Measurements from ENCODE around the gene YY1. TPM values are rescaled to one million over a fixed set of nuclear protein-coding genes. Genes with fewer than 3 reads are reported as not detected.

YY1 gene
- polyA plus RNA-seq, 2 of the 4 experiments (the other 2 are of a cell fraction), result 58.4 to 65.8 TPM

DNA sequence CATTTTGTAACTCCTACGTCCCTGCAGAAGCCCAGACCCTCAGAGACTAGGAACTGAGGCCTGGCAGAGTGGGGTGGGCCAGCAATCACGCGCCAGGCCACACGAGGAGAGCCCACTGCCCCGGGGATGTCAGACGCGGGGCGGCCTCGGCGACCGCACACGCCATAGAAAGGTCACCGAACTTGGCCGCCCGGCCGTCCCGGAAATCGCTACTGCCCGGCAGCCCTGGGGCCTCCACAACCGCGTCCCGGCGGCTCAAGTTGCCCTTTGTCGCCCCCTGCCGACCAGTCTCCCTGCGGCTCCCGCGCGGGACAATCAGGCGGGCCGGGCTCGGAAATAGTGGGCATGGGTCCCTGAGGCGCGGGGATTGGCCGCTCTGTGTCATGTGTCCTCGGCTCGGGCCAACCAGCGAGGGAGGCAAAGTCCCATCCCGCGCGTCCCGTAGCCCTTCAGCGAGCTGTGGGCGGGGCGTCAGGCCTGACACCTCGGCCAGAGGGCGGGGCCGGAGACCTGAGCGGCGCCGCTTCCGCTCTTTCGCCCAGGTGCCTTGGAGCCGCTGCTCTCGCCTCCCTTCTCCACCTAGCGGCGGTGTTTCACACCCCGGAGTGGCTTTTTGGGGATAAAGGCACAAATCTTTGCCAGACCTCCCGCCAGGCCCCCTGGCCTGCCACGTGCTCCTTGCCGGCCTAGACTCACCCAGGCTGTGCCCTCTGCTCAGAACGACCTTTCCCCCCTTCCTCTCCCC lies 46.1 kb upstream of the YY1 start:
- WGBS (ENCODE audit: missing lambda C conversion rate), result 6% methylated on average over 16 of the region's 62 CpGs
- FAIRE-seq, result no peak
- H3K4me1 ChIP-seq, result peaks cover 15% of the 10 kb centered on the region
- POLR2A ChIA-PET, result interaction anchor here (0.6 to 1.5 kb wide), 10 partner anchors 12 to 221 kb away, joined by 3 to 11 read pairs (median 4); no protein-coding TSS in a partner anchor
- H3K9me3 ChIP-seq, result no peaks in the 10 kb centered on the region
- peak overlapping the region; percentile 33 for H3K4me3 ChIP-seq
- H3K4me2 ChIP-seq, result peak overlapping the region; percentile 82
- CTCF ChIA-PET, result interaction anchor here (0.5 to 4.0 kb wide), 77 partner anchors 10 to 1003 kb away, joined by 3 to 64 read pairs (median 4); partner anchors contain the start of gene DEGS2
- peak; percentile 99 for DNase-seq (ENCODE audit: low read depth in 1 of 2, low spot score in 1 of 2)
- H3K27ac ChIP-seq, result peak overlapping the region; percentile 85 to 92
- ATAC-seq, result peak; percentile 99 to 100
- TF ChIP-seq EP300 (IDR thresholded peaks at IDR 0.05), result no peak
- no peak for TF ChIP-seq POLR2AphosphoS2 (conservative IDR thresholded peaks at IDR 0.05; ENCODE audit: low read length)
- TF ChIP-seq, protein P1, sequence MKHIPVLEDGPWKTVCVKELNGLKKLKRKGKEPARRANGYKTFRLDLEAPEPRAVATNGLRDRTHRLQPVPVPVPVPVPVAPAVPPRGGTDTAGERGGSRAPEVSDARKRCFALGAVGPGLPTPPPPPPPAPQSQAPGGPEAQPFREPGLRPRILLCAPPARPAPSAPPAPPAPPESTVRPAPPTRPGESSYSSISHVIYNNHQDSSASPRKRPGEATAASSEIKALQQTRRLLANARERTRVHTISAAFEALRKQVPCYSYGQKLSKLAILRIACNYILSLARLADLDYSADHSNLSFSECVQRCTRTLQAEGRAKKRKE (CRISPR knock-in tag; IDR thresholded peaks at IDR 0.05; ENCODE audit: low read depth), result no peak
- no peak for TF ChIP-seq NFE2L2 (conservative IDR thresholded peaks at IDR 0.05; ENCODE audit: low read length)
- TF ChIP-seq RFX5 (IDR thresholded peaks at IDR 0.05), result no peak
- TF ChIP-seq, protein P2, sequence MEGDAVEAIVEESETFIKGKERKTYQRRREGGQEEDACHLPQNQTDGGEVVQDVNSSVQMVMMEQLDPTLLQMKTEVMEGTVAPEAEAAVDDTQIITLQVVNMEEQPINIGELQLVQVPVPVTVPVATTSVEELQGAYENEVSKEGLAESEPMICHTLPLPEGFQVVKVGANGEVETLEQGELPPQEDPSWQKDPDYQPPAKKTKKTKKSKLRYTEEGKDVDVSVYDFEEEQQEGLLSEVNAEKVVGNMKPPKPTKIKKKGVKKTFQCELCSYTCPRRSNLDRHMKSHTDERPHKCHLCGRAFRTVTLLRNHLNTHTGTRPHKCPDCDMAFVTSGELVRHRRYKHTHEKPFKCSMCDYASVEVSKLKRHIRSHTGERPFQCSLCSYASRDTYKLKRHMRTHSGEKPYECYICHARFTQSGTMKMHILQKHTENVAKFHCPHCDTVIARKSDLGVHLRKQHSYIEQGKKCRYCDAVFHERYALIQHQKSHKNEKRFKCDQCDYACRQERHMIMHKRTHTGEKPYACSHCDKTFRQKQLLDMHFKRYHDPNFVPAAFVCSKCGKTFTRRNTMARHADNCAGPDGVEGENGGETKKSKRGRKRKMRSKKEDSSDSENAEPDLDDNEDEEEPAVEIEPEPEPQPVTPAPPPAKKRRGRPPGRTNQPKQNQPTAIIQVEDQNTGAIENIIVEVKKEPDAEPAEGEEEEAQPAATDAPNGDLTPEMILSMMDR (IDR thresholded peaks at IDR 0.05), result peak; percentile 84
- no peak for TF ChIP-seq SREBF2 (IDR thresholded peaks at IDR 0.05)
- TF ChIP-seq FOSL2 (IDR thresholded peaks at IDR 0.05), result no peak
- no peak for TF ChIP-seq FOSL2 (CRISPR knock-in tag; IDR thresholded peaks at IDR 0.05)
- no peak for TF ChIP-seq EHMT2 (IDR thresholded peaks at IDR 0.05; ENCODE audit: low read depth)
- 0 out of 2 replicates have a peak, but pooled peaks have one; percentile 12 for TF ChIP-seq ESRRA (IDR thresholded peaks at IDR 0.05; ENCODE audit: borderline replicate concordance, low read length)
- no peak for TF ChIP-seq RNF2 (IDR thresholded peaks at IDR 0.05; ENCODE audit: borderline replicate concordance, low read depth)
- no peak for TF ChIP-seq CHD4 (IDR thresholded peaks at IDR 0.05; ENCODE audit: borderline replicate concordance)
- peak; percentile 82 for TF ChIP-seq SMC3 (IDR thresholded peaks at IDR 0.05)
- no peak for TF ChIP-seq MAZ (IDR thresholded peaks at IDR 0.05; ENCODE audit: borderline replicate concordance, low read depth, low read length)
- TF ChIP-seq RAD21 (conservative IDR thresholded peaks at IDR 0.05 in 1 of 2, IDR thresholded peaks at IDR 0.05 in 1 of 2), result peak; percentile 83 to 94
- TF ChIP-seq, protein P3, sequence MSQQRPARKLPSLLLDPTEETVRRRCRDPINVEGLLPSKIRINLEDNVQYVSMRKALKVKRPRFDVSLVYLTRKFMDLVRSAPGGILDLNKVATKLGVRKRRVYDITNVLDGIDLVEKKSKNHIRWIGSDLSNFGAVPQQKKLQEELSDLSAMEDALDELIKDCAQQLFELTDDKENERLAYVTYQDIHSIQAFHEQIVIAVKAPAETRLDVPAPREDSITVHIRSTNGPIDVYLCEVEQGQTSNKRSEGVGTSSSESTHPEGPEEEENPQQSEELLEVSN (IDR thresholded peaks at IDR 0.05; ENCODE audit: borderline replicate concordance, low read depth), result peak; percentile 91
- TF ChIP-seq TP53 (CRISPR knock-in tag; IDR thresholded peaks at IDR 0.05), result no peak
- no peak for TF ChIP-seq ZNF302 (CRISPR knock-in tag; IDR thresholded peaks at IDR 0.05)
- TF ChIP-seq ZC3H11A (IDR thresholded peaks at IDR 0.05), result no peak
- TF ChIP-seq RCOR1 (IDR thresholded peaks at IDR 0.05; ENCODE audit: low read depth, low read length), result no peak
- no peak for TF ChIP-seq NR3C1 (IDR thresholded peaks at IDR 0.05)
- peak in 1 of 2 experiments; percentile 10; a peak in 1 of 4 replicates for TF ChIP-seq CEBPB (IDR thresholded peaks at IDR 0.05)
- TF ChIP-seq KDM1A (IDR thresholded peaks at IDR 0.05; ENCODE audit: low read depth), result no peak
- TF ChIP-seq FOSB (CRISPR knock-in tag; IDR thresholded peaks at IDR 0.05), result no peak
- 0 out of 2 replicates have a peak, but pooled peaks have one; percentile 12 for TF ChIP-seq GATA3 (IDR thresholded peaks at IDR 0.05; ENCODE audit: borderline replicate concordance)
- TF ChIP-seq PHF8 (IDR thresholded peaks at IDR 0.05; ENCODE audit: borderline replicate concordance, low read depth), result peak; percentile 69; the same call in 1 of the 2 replicates
- TF ChIP-seq CBX2 (IDR thresholded peaks at IDR 0.05; ENCODE audit: borderline replicate concordance, low read depth), result no peak
- TF ChIP-seq, protein P4, sequence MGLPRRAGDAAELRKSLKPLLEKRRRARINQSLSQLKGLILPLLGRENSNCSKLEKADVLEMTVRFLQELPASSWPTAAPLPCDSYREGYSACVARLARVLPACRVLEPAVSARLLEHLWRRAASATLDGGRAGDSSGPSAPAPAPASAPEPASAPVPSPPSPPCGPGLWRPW (IDR thresholded peaks at IDR 0.05), result no peak
- TF ChIP-seq KDM5A (IDR thresholded peaks at IDR 0.05), result no peak
- TF ChIP-seq RARB (CRISPR knock-in tag; IDR thresholded peaks at IDR 0.05), result no peak
- no peak for TF ChIP-seq HDAC2 (IDR thresholded peaks at IDR 0.05)
- no peak for TF ChIP-seq EHF (CRISPR knock-in tag; IDR thresholded peaks at IDR 0.05)
- no peak for TF ChIP-seq NPAS2 (CRISPR knock-in tag; IDR thresholded peaks at IDR 0.05; ENCODE audit: borderline replicate concordance)
- TF ChIP-seq, protein P5, sequence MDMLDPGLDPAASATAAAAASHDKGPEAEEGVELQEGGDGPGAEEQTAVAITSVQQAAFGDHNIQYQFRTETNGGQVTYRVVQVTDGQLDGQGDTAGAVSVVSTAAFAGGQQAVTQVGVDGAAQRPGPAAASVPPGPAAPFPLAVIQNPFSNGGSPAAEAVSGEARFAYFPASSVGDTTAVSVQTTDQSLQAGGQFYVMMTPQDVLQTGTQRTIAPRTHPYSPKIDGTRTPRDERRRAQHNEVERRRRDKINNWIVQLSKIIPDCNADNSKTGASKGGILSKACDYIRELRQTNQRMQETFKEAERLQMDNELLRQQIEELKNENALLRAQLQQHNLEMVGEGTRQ (IDR thresholded peaks at IDR 0.05), result peak; percentile 96
- no peak; the same call in 1 of the 2 replicates for TF ChIP-seq HOXB5 (CRISPR knock-in tag; IDR thresholded peaks at IDR 0.05)

Data from A549 (cell line).